Progenitor cell of endocrine pancreas (in vitro differentiated cells): ENCODE results near the gene PPP1R14B. TPM values are rescaled to one million over a fixed set of nuclear protein-coding genes. Genes with fewer than 3 reads are reported as not detected.

Experiments
- DNase-seq: peaks from one replicate; pipeline ENCODE4 v3.0.0; 2021; ENCODE audit warnings: low spot score; ENCODE audit not compliant: unreplicated experiment
- H3K27ac Mint-ChIP-seq: 2 replicates; pipeline ENCODE4 v1.8.0; 2021; ENCODE audit warnings: mild to moderate bottlenecking, moderate library complexity, mixed read lengths
- H3K27me3 Mint-ChIP-seq: 2 replicates; pipeline ENCODE4 v1.8.0; 2021; ENCODE audit warnings: mixed read lengths
- H3K36me3 Mint-ChIP-seq: 2 replicates; pipeline ENCODE4 v1.8.0; 2022; ENCODE audit warnings: mixed read lengths; ENCODE audit not compliant: insufficient read depth
- H3K4me1 Mint-ChIP-seq: 2 replicates; pipeline ENCODE4 v1.8.0; 2021; ENCODE audit warnings: low read depth, mixed read lengths
- H3K4me3 Mint-ChIP-seq: 2 replicates; pipeline ENCODE4 v1.8.0; 2021; ENCODE audit warnings: low read depth, mild to moderate bottlenecking, moderate library complexity, mixed read lengths
- H3K9me3 Mint-ChIP-seq: 2 replicates; pipeline ENCODE4 v1.8.0; 2021; ENCODE audit warnings: low read depth, mixed read lengths
- CTCF ChIP-seq: fragments of 200-600 bp; sonication (generic); IDR thresholded peaks from one replicate; pipeline ENCODE4 v1.5.0; 2021; ENCODE audit warnings: antibody characterized with exemption, mild to moderate bottlenecking; ENCODE audit not compliant: unreplicated experiment
- total RNA-seq: library from RNA; stranded (reverse); gene quantifications from 2 replicates; pipeline ENCODE4 v1.2.1, GENCODE V29; 2021

PPP1R14B gene
- total RNA-seq, 1 donor from 2014 or later: 198 TPM

GRCh38 chr11:64265176-64266160 lies 18.7 kb upstream of the PPP1R14B start:
- TF ChIP-seq CTCF: no peak
- Mint-ChIP-seq H3K4me3 (no peak overlapping the region), H3K4me1 (peaks cover 8% of the 10 kb centered on the region), H3K36me3 (peaks cover 5% of the 10 kb centered on the region), H3K9me3 (no peaks in the 10 kb centered on the region), H3K27me3 (no peaks in the 10 kb centered on the region), H3K27ac (no peak overlapping the region)
- no peak for DNase-seq

GRCh38 chr11:64264371-64264852 lies 17.7 kb upstream of the PPP1R14B start:
- Mint-ChIP-seq H3K27ac (no peak overlapping the region), H3K9me3 (no peaks in the 10 kb centered on the region), H3K4me3 (no peak overlapping the region), H3K36me3 (peaks cover 14% of the 10 kb centered on the region), H3K27me3 (no peaks in the 10 kb centered on the region), H3K4me1 (peaks cover 5% of the 10 kb centered on the region)
- TF ChIP-seq CTCF: no peak
- DNase-seq: no peak

GRCh38 chr11:64263947-64264317 lies 17.2 kb upstream of the PPP1R14B start:
- no peak for DNase-seq
- Mint-ChIP-seq H3K27ac (no peak overlapping the region), H3K36me3 (peaks cover 15% of the 10 kb centered on the region), H3K4me3 (no peak overlapping the region), H3K9me3 (no peaks in the 10 kb centered on the region), H3K27me3 (no peaks in the 10 kb centered on the region), H3K4me1 (peaks cover 3% of the 10 kb centered on the region)
- no peak for TF ChIP-seq CTCF

GRCh38 chr11:64263021-64263946 lies 16.5 kb upstream of the PPP1R14B start:
- Mint-ChIP-seq H3K4me3 (no peak overlapping the region), H3K4me1 (no peaks in the 10 kb centered on the region), H3K27me3 (no peaks in the 10 kb centered on the region), H3K27ac (no peak overlapping the region), H3K36me3 (peaks cover 15% of the 10 kb centered on the region), H3K9me3 (no peaks in the 10 kb centered on the region)
- no peak for DNase-seq
- TF ChIP-seq CTCF: no peak
